Heart left ventricle (tissue), 16 donors: ENCODE measurements around the gene MARCHF10. TPM values are rescaled to one million over a fixed set of nuclear protein-coding genes. Genes with fewer than 3 reads are reported as not detected.

Experiments used
- ATAC-seq, 4 donors: fragments of 200-7000 bp; cut with Tn5 transposase; one replicate each; pipeline ENCODE4 v1.9.1; 2020 to 2022; ENCODE audit warnings: moderate library complexity in 4 of 4, mild to moderate bottlenecking in 3 of 4, moderate number of reproducible peaks in 1 of 4
- DNase-seq, 5 donors: peaks; one replicate each; pipeline ENCODE4 v3.0.0-alpha.2; 2020
- H3K27ac ChIP-seq, 12 donors: fragments of 200-600 bp; sonication (generic) in 4 of 12; one replicate each; pipeline versions ENCODE4 v1.5.0 to v1.8.0; 2016 to 2022; ENCODE audit warnings: mild to moderate bottlenecking in 2 of 12
- H3K27me3 ChIP-seq, 9 donors: fragments of 200-600 bp; sonication (generic) in 2 of 9; one replicate each; pipeline versions ENCODE4 v1.5.1 to v1.8.0; 2016 to 2022; ENCODE audit warnings: mild to moderate bottlenecking in 3 of 9
- H3K36me3 ChIP-seq, 9 donors: fragments of 200-600 bp; sonication (generic) in 2 of 9; one replicate each; pipeline versions ENCODE4 v1.5.0 to v1.8.0; 2018 to 2022; ENCODE audit warnings: mild to moderate bottlenecking in 2 of 9
- H3K4me1 ChIP-seq, 12 donors: fragments of 200-600 bp; sonication (generic) in 4 of 12; one replicate each; pipeline versions ENCODE4 v1.5.0 to v1.8.0; 2016 to 2022; ENCODE audit warnings: mild to moderate bottlenecking in 3 of 12
- H3K4me3 ChIP-seq, 12 donors: fragments of 200-600 bp; sonication (generic) in 4 of 12; one replicate each; pipeline versions ENCODE4 v1.5.0 to v1.8.0; 2017 to 2022; ENCODE audit warnings: mild to moderate bottlenecking in 9 of 12, moderate library complexity in 4 of 12
- H3K9me3 ChIP-seq, 12 donors: fragments of 200-600 bp; sonication (generic) in 4 of 12; one replicate each; pipeline versions ENCODE4 v1.5.0 to v1.8.0; 2016 to 2022; ENCODE audit warnings: mild to moderate bottlenecking in 1 of 12
- POLR2A ChIP-seq, 2 donors: fragments of 450-650 bp; IDR thresholded peaks; one replicate each; pipeline ENCODE4 v1.6.1; 2017; ENCODE audit warnings: antibody characterized with exemption in 2 of 2, mild to moderate bottlenecking in 2 of 2, moderate library complexity in 2 of 2
- WGBS, 4 donors: extraction: QIAGEN DNeasy Blood & Tissue Kit in 2 of 4; methylation state at CpG; one replicate each; pipeline versions ENCODE4 v1.1.5 to v1.1.7; 2013 to 2018; 5-methylcytosine and 5-hydroxymethylcytosine counted together
- intact Hi-C, 10 donors: fragments of 100-400 bp; cut with DNase I; formaldehyde crosslinking; loops; one replicate each; pipeline versions ENCODE4 v1.11.1 to v1.14.2; 2022
- polyA plus RNA-seq, 2 donors: library from polyadenylated mRNA; stranded (reverse); fragments of 200-250 nt; gene quantifications; one replicate each; pipeline ENCODE4 v1.2.3, GENCODE V29; 2013
- total RNA-seq, 9 donors: library from RNA; depleted of rRNA in 2 of 9; stranded (reverse); fragments of >200 nt in 2 of 9; fragmentation: NEBNext Ultra II Directional in 3 of 9; extraction: Animal tissue kit (Norgen Biotek cat#: 25700) in 3 of 9; gene quantifications; one replicate each; pipeline versions ENCODE4 v1.1.0 to v1.2.4, GENCODE V29; 2016 to 2023
- TF ChIP-seq, protein P1 (sequence below), 12 donors: fragments of 200-600 bp; sonication (generic) in 4 of 12; IDR thresholded peaks; one replicate each; pipeline versions ENCODE4 v1.5.0 to v1.8.0; 2018 to 2022; ENCODE audit warnings: antibody characterized with exemption in 12 of 12, mild to moderate bottlenecking in 5 of 12
- donor health status: ischemic (EF 13 %, LVEDD 7.1; RV severe dilation, severe dysfunction).
- donor health status: healthy with polysubstance abuse.
- donor health status: DM: no; HTN: yes; CAD: no.
- donor health status: DM: no; HTN: no; CAD: no.
- donor health status: ischemic (EF 25% LVEDD 6.9; RV normal size, moderate dysfunction).
- donor health status: ischemic (EF 25% LVEDD 5.7; RV mildly dilated, moderate dysfunction).
- donor health status: healthy.
- donor health status: DM: yes; HTN: yes; CAD: no.
- donor health status: ischemic (EF 35%, LVEDD 5.7; RV mildly dilated, moderate dysfunction).
- donor health status: nonischemic (EF 11% LVEDD 7.7; RV severe dilation, severe dysfunction).
- donor health status: DM: yes; HTN: yes; CAD: no.
- donor health status: PGD.
- donor health status: ischemic (EF 29% LVEDD 5.4; RV normal size, mild dysfunction).
- donor health status: nonischemic (EF 23%, LVEDD 6.1; RV moderate dilation, normal function).

The MARCHF10 gene
- total and polyA plus RNA-seq, 11 donors = not detected

GRCh38 chr17:62802561-62803205, 5.4 kb downstream of the MARCHF10 start:
- no peak overlapping the region for H3K4me3 ChIP-seq
- no peak for ATAC-seq
- H3K4me1 ChIP-seq = peaks cover 0 to 2% (median under 1%) of the 10 kb centered on the region in 12 donors
- peaks cover 0 to 17% (median 3%) of the 10 kb centered on the region in 9 donors for H3K27me3 ChIP-seq
- no peak for TF ChIP-seq POLR2A (IDR thresholded peaks at IDR 0.05)
- TF ChIP-seq, protein P1, sequence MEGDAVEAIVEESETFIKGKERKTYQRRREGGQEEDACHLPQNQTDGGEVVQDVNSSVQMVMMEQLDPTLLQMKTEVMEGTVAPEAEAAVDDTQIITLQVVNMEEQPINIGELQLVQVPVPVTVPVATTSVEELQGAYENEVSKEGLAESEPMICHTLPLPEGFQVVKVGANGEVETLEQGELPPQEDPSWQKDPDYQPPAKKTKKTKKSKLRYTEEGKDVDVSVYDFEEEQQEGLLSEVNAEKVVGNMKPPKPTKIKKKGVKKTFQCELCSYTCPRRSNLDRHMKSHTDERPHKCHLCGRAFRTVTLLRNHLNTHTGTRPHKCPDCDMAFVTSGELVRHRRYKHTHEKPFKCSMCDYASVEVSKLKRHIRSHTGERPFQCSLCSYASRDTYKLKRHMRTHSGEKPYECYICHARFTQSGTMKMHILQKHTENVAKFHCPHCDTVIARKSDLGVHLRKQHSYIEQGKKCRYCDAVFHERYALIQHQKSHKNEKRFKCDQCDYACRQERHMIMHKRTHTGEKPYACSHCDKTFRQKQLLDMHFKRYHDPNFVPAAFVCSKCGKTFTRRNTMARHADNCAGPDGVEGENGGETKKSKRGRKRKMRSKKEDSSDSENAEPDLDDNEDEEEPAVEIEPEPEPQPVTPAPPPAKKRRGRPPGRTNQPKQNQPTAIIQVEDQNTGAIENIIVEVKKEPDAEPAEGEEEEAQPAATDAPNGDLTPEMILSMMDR (IDR thresholded peaks at IDR 0.05) = no peak
- WGBS, 4 donors = 71 to 76% (median 71%) methylated on average over 9 of the region's 9 CpGs
- DNase-seq = no peak
- intact Hi-C loops = no loop called here
- no peak overlapping the region for H3K27ac ChIP-seq
- no peaks in the 10 kb centered on the region for H3K36me3 ChIP-seq
- H3K9me3 ChIP-seq = no peaks in the 10 kb centered on the region

DNA sequence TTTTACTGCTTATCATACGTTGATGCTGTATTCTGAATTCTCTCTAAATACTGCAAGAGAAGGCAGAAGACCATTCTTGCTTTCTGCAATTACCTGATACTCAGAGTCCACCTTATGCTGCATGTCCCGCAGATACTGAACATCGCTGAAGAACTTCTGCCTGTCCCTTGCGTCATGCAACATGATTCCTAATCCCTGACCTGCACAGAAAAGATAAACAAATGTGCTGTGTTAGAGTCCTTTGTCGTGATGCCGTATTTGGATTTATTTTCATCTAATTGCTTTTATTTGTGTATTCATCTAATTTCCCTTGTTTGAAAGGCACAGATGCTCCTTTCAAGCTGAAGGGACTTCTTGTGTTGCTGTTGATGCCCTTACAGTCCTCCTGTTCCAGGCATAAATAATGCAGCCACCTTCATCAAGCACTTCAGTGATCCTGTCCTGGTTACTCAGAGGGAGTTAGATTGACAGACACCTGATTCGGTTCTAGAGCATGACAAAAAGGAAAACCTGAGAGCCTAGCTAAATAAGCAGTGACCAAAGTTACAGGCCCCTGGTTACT, 6.5 kb downstream of the MARCHF10 start:
- Histone ChIP-seq H3K27ac (no peak overlapping the region), H3K9me3 (no peaks in the 10 kb centered on the region), H3K4me1 (no peaks in the 10 kb centered on the region), H3K36me3 (no peaks in the 10 kb centered on the region), H3K4me3 (no peak overlapping the region), H3K27me3 (peaks cover 0 to 7% (median 0%) of the 10 kb centered on the region in 9 donors)
- intact Hi-C loops = no loop called here
- TF ChIP-seq, protein P1 (IDR thresholded peaks at IDR 0.05) = no peak
- ATAC-seq (no peak), DNase-seq (no peak)
- 89 to 93% (median 91%) methylated on average over 7 of the region's 7 CpGs for WGBS, 4 donors

- no peak for ATAC-seq
- H3K27me3 ChIP-seq = peaks cover 0 to 7% (median 0%) of the 10 kb centered on the region in 9 donors
- H3K9me3 ChIP-seq = no peaks in the 10 kb centered on the region
- H3K27ac ChIP-seq = no peak overlapping the region
- H3K4me3 ChIP-seq = no peak overlapping the region
- 49 to 64% (median 54%) methylated on average over 7 of the region's 7 CpGs for WGBS, 4 donors
- no peaks in the 10 kb centered on the region for H3K36me3 ChIP-seq
- TF ChIP-seq, protein P1 (IDR thresholded peaks at IDR 0.05) = no peak
- no peak for TF ChIP-seq POLR2A (IDR thresholded peaks at IDR 0.05)
- intact Hi-C loops = no loop called here
- H3K4me1 ChIP-seq = no peaks in the 10 kb centered on the region
- DNase-seq = no peak
Measured at GRCh38 chr17:62800585-62800984, 7.5 kb downstream of the MARCHF10 start.

- TF ChIP-seq, protein P1 (IDR thresholded peaks at IDR 0.05) = no peak
- TF ChIP-seq POLR2A (IDR thresholded peaks at IDR 0.05) = no peak
- DNase-seq = no peak
- intact Hi-C loops = no loop called here
- no peak for ATAC-seq
- Histone ChIP-seq H3K27ac (no peak overlapping the region), H3K4me1 (no peaks in the 10 kb centered on the region), H3K27me3 (no peaks in the 10 kb centered on the region), H3K9me3 (no peaks in the 10 kb centered on the region), H3K36me3 (no peaks in the 10 kb centered on the region), H3K4me3 (no peak overlapping the region)
Measured at GRCh38 chr17:62797959-62798358, 10.2 kb downstream of the MARCHF10 start.
